ENCODE measurements around the gene PID1. TPM values are rescaled to one million over a fixed set of nuclear protein-coding genes. Genes with fewer than 3 reads are reported as not detected.

The PID1 gene
- total and polyA plus RNA-seq, 11 donors: 2.1 to 17.7 (median 7.1) TPM

GRCh38 chr2:229073935-229074334 lies 197.2 kb downstream of the PID1 start:
- intact Hi-C loops (cut with DNase I): no loop called here
- no peak for DNase-seq
- no peak for ATAC-seq

GRCh38 chr2:229071292-229071976 lies 199.7 kb downstream of the PID1 start:
- no peaks in the 10 kb centered on the region for H3K27me3 ChIP-seq
- DNase-seq: peak in 3 of 5 donors; percentile 20 to 58 (median 36)

More at GRCh38 chr2:229073935-229074334, 197.2 kb downstream of the PID1 start:
- Histone ChIP-seq H3K27me3 (no peaks in the 10 kb centered on the region), H3K27ac (no peak overlapping the region), H3K4me1 (no peaks in the 10 kb centered on the region), H3K4me3 (no peak overlapping the region), H3K36me3 (no peaks in the 10 kb centered on the region), H3K9me3 (peaks cover 0 to 23% (median 8%) of the 10 kb centered on the region in 12 donors)
- 80 to 87% (median 84%) methylated on average over 2 of the region's 2 CpGs for WGBS, 4 donors
- no peak for TF ChIP-seq POLR2A (IDR thresholded peaks at IDR 0.05)
- TF ChIP-seq, protein P1, sequence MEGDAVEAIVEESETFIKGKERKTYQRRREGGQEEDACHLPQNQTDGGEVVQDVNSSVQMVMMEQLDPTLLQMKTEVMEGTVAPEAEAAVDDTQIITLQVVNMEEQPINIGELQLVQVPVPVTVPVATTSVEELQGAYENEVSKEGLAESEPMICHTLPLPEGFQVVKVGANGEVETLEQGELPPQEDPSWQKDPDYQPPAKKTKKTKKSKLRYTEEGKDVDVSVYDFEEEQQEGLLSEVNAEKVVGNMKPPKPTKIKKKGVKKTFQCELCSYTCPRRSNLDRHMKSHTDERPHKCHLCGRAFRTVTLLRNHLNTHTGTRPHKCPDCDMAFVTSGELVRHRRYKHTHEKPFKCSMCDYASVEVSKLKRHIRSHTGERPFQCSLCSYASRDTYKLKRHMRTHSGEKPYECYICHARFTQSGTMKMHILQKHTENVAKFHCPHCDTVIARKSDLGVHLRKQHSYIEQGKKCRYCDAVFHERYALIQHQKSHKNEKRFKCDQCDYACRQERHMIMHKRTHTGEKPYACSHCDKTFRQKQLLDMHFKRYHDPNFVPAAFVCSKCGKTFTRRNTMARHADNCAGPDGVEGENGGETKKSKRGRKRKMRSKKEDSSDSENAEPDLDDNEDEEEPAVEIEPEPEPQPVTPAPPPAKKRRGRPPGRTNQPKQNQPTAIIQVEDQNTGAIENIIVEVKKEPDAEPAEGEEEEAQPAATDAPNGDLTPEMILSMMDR (IDR thresholded peaks at IDR 0.05): no peak

DNA sequence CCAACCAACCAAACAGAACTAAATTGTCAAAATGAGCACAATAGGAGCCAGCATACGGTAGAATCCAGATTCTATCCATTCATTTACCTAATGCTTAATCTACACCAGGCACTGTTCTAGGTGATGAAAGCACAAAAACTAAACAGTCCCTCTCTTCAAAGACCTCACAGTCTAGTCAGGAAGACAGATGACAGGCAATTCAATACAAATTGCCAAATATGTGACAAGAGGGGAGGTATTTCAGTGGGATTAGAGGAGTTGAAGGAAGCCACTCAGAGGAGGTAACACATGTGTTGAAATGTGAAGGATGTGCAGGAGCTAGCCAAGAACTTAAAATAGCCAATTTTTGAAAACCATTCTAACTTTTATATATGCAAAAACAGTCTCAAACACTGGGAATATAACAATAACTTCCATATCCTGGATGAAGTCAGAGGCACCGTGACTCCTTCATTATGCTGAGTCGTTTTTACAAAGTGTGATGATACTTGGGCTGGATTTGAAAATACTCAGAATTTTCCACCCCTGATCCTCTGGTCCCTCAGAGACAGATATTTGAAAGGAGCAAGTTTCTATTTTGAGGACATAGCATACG lies 204.9 kb downstream of the PID1 start:
- 37 to 49% (median 44%) methylated on average over 4 of the region's 4 CpGs for WGBS, 4 donors
- DNase-seq (no peak), ATAC-seq (no peak)
- Histone ChIP-seq H3K4me3 (no peak overlapping the region), H3K27ac (no peak overlapping the region), H3K9me3 (peaks cover 0 to 17% (median 0%) of the 10 kb centered on the region in 12 donors), H3K27me3 (no peaks in the 10 kb centered on the region), H3K4me1 (no peaks in the 10 kb centered on the region), H3K36me3 (no peaks in the 10 kb centered on the region)
- TF ChIP-seq, protein P1 (IDR thresholded peaks at IDR 0.05): no peak
- no peak for TF ChIP-seq POLR2A (IDR thresholded peaks at IDR 0.05)
- intact Hi-C loops (cut with DNase I): no loop called here

More at GRCh38 chr2:229071292-229071976, 199.7 kb downstream of the PID1 start:
- H3K27ac ChIP-seq: peak overlapping the region in 2 of 12 donors; percentile 0 to 22
- H3K4me3 ChIP-seq: no peak overlapping the region
- H3K4me1 ChIP-seq: no peaks in the 10 kb centered on the region
- H3K9me3 ChIP-seq: peaks cover 0 to 23% (median 8%) of the 10 kb centered on the region in 12 donors
- intact Hi-C loops (cut with DNase I): no loop called here
- TF ChIP-seq POLR2A (IDR thresholded peaks at IDR 0.05): no peak
- TF ChIP-seq, protein P1 (IDR thresholded peaks at IDR 0.05): no peak
- WGBS, 4 donors: 50 to 69% (median 62%) methylated on average over 5 of the region's 5 CpGs
- ATAC-seq: peak in 3 of 4 donors; percentile 51 to 93 (median 75)
- H3K36me3 ChIP-seq: no peaks in the 10 kb centered on the region

GRCh38 chr2:229064749-229065148 lies 206.3 kb downstream of the PID1 start:
- Histone ChIP-seq H3K4me3 (no peak overlapping the region), H3K9me3 (peaks cover 0 to 24% (median 0%) of the 10 kb centered on the region in 12 donors), H3K27me3 (no peaks in the 10 kb centered on the region), H3K4me1 (no peaks in the 10 kb centered on the region), H3K27ac (no peak overlapping the region), H3K36me3 (no peaks in the 10 kb centered on the region)
- TF ChIP-seq, protein P1 (IDR thresholded peaks at IDR 0.05): no peak
- DNase-seq: no peak
- 71 to 92% (median 90%) methylated on average over 3 of the region's 3 CpGs for WGBS, 4 donors
- intact Hi-C loops (cut with DNase I): no loop called here
- ATAC-seq: no peak
